Gastrocnemius medialis (tissue), 4 donors: Measurements from ENCODE around the gene OVAAL.

Source experiments
- CTCF ChIP-seq, 5 experiments: fragments of 450-650 bp in 3 of 5; fragments of 200-600 bp in 2 of 5; sonication (generic) in 2 of 5; IDR thresholded peaks in 4 of 5; conservative IDR thresholded peaks in 1 of 5; 1 replicate in 4 of 5; 2 replicates in 1 of 5; pipeline ENCODE4 v1.5.1; 2016 to 2019; ENCODE audit warnings: antibody characterized with exemption in 5 of 5, mild to moderate bottlenecking in 3 of 5, moderate library complexity in 3 of 5
- POLR2A ChIP-seq, 2 donors: fragments of 450-650 bp; IDR thresholded peaks; one replicate each; pipeline ENCODE4 v1.6.1; 2017; ENCODE audit warnings: antibody characterized with exemption in 2 of 2, mild to moderate bottlenecking in 2 of 2, moderate library complexity in 2 of 2

GRCh38 chr1:180584869-180585268 lies 26.1 kb downstream of the OVAAL start:
- no peak for TF ChIP-seq POLR2A (IDR thresholded peaks at IDR 0.05)
- TF ChIP-seq CTCF (IDR thresholded peaks at IDR 0.05 in 4 of 5, conservative IDR thresholded peaks at IDR 0.05 in 1 of 5), result no peak
